Keratinocyte (primary cell): ENCODE measurements around the gene KCNN3. TPM values are rescaled to one million over a fixed set of nuclear protein-coding genes. Genes with fewer than 3 reads are reported as not detected.

ENCODE experiments used
- DNase-seq: peaks from one replicate; pipeline ENCODE4 v3.0.0-alpha.2; 2011; ENCODE audit warnings: low read depth, missing footprints, low spot score
- FAIRE-seq: peaks from 2 replicates; lab custom pipeline; 2011; peaks lifted over from hg19 to GRCh38; lab: Jason Lieb, UNC
- H2AFZ ChIP-seq: 2 replicates; pipeline ENCODE4 v1.6.0; 2012; ENCODE audit warnings: low read length, control low read depth, inconsistent platforms; ENCODE audit not compliant: control insufficient read depth
- H3K27ac ChIP-seq: 2 replicates; pipeline ENCODE4 v1.5.1; 2011; ENCODE audit warnings: low read length; ENCODE audit not compliant: control insufficient read depth, insufficient read depth
- H3K27me3 ChIP-seq: 3 replicates; pipeline ENCODE4 v1.6.0; 2011; ENCODE audit warnings: low read length; ENCODE audit not compliant: control insufficient read depth, insufficient read depth; ENCODE audit errors: extremely low read depth
- H3K36me3 ChIP-seq, 2 experiments: 2 replicates in 1 of 2; 3 replicates in 1 of 2; pipeline ENCODE4 v1.5.1; 2011; ENCODE audit warnings: low read length in 2 of 2, mild to moderate bottlenecking in 1 of 2; ENCODE audit not compliant: control insufficient read depth in 2 of 2, insufficient read depth in 2 of 2; ENCODE audit errors: extremely low read depth in 1 of 2
- H3K4me1 ChIP-seq: 3 replicates; pipeline ENCODE4 v1.5.1; 2011; ENCODE audit warnings: low read length; ENCODE audit not compliant: control insufficient read depth, insufficient read depth; ENCODE audit errors: extremely low read depth
- H3K4me2 ChIP-seq: 3 replicates; pipeline ENCODE4 v1.6.0; 2011; ENCODE audit warnings: low read depth, low read length; ENCODE audit not compliant: control insufficient read depth, insufficient read depth; ENCODE audit errors: extremely low read depth
- H3K4me3 ChIP-seq, 3 experiments: fragments of 200-600 bp in 1 of 3; sonication (generic) in 1 of 3; 2 replicates in 2 of 3; 3 replicates in 1 of 3; pipeline ENCODE4 v1.5.1; 2011 to 2016; ENCODE audit warnings: low read length in 3 of 3, mild to moderate bottlenecking in 3 of 3, control low read depth in 2 of 3, inconsistent platforms in 1 of 3, low read depth in 1 of 3, mixed read lengths in 1 of 3, mixed run types in 1 of 3, moderate library complexity in 1 of 3; ENCODE audit not compliant: control insufficient read depth in 2 of 3, insufficient read depth in 2 of 3; ENCODE audit errors: extremely low read depth in 1 of 3
- H3K79me2 ChIP-seq: 2 replicates; pipeline ENCODE4 v1.6.0; 2012; ENCODE audit warnings: low read length; ENCODE audit not compliant: control insufficient read depth, insufficient read depth
- H3K9ac ChIP-seq: 3 replicates; pipeline ENCODE4 v1.6.0; 2011; ENCODE audit warnings: low read length; ENCODE audit not compliant: control insufficient read depth, insufficient read depth; ENCODE audit errors: extremely low read depth
- H3K9me1 ChIP-seq: 3 replicates; pipeline ENCODE4 v1.6.0; 2011; ENCODE audit warnings: low read length; ENCODE audit not compliant: control insufficient read depth, insufficient read depth; ENCODE audit errors: extremely low read depth
- H3K9me3 ChIP-seq: 2 replicates; pipeline ENCODE4 v1.5.1; 2012; ENCODE audit warnings: low read depth, low read length; ENCODE audit not compliant: control insufficient read depth
- H4K20me1 ChIP-seq: 3 replicates; pipeline ENCODE4 v1.6.0; 2011; ENCODE audit warnings: low read length; ENCODE audit not compliant: control insufficient read depth, insufficient read depth; ENCODE audit errors: extremely low read depth
- CTCF ChIP-seq, 3 experiments: IDR thresholded peaks in 1 of 3; conservative IDR thresholded peaks in 1 of 3; optimal IDR thresholded peaks in 1 of 3; 2 replicates in 2 of 3; 3 replicates in 1 of 3; pipeline versions ENCODE3 to v1.5.1; 2011; ENCODE audit warnings: low read length in 3 of 3, mild to moderate bottlenecking in 3 of 3, moderate library complexity in 2 of 3, control low read depth in 1 of 3, inconsistent platforms in 1 of 3; ENCODE audit not compliant: insufficient read depth in 2 of 3; ENCODE audit errors: extremely low read depth in 1 of 3
- EZH2 ChIP-seq: IDR thresholded peaks from one replicate; pipeline ENCODE4 v1.6.1; 2012; ENCODE audit warnings: inconsistent platforms, mild to moderate bottlenecking, low read length, moderate library complexity
- dilution Hi-C: fragments of 300-500 bp; cut with MboI; formaldehyde crosslinking; loops from one replicate; pipeline ENCODE4 v1.7.0; 2020; ENCODE audit warnings: low sequenced_read_pairs; ENCODE audit not compliant: extremely low pct_ligation_motif_present
- polyA plus RNA-seq, 5 experiments: library from polyadenylated mRNA; depleted of rRNA in 3 of 5; stranded (reverse) in 3 of 5; stranded (forward) in 1 of 5; unstranded in 1 of 5; fragments of >200 nt; gene quantifications; 1 replicate in 1 of 5; 2 replicates in 3 of 5; 3 replicates in 1 of 5; pipeline versions ENCODE4 v1.2.1 to v1.2.3, GENCODE V29; 2011 to 2012; ENCODE audit warnings: missing spikeins in 2 of 5, low read depth in 1 of 5, low replicate concordance in 1 of 5

The KCNN3 gene
- polyA plus RNA-seq, 1 donor (not counting 4 experiments of a cell fraction or from before 2014, with no cell fraction given): 0.05 TPM

- H3K4me3 ChIP-seq: no peak overlapping the region
- no peak overlapping the region for H3K4me2 ChIP-seq
- H3K36me3 ChIP-seq: no peaks in the 10 kb centered on the region
- H2AFZ ChIP-seq: no peak overlapping the region
- peaks cover 4% of the 10 kb centered on the region for H4K20me1 ChIP-seq
- H3K9ac ChIP-seq: no peak overlapping the region
- no peaks in the 10 kb centered on the region for H3K9me3 ChIP-seq
- TF ChIP-seq EZH2 (no peak), CTCF (optimal IDR thresholded peaks at IDR 0.05 in 1 of 3, IDR thresholded peaks at IDR 0.05 in 1 of 3, conservative IDR thresholded peaks at IDR 0.05 in 1 of 3; ENCODE audit: extremely low read depth in 1 of 3, insufficient read depth in 2 of 3, low read length in 3 of 3) (no peak)
- H3K79me2 ChIP-seq: no peaks in the 10 kb centered on the region
- no peak for DNase-seq
- H3K9me1 ChIP-seq: no peaks in the 10 kb centered on the region
- no peak overlapping the region for H3K27ac ChIP-seq
- peaks cover 3% of the 10 kb centered on the region for H3K27me3 ChIP-seq
- H3K4me1 ChIP-seq: no peaks in the 10 kb centered on the region
- dilution Hi-C loops: no loop called here
- no peak for FAIRE-seq
These were observed 152.6 kb downstream of the KCNN3 start for GRCh38 chr1:154717528-154717924.

GRCh38 chr1:154716614-154717527 is 153.2 kb downstream of the KCNN3 start:
- no peak for FAIRE-seq
- H3K9me3 ChIP-seq: no peaks in the 10 kb centered on the region

More at GRCh38 chr1:154716614-154717527, 153.2 kb downstream of the KCNN3 start:
- no peak for TF ChIP-seq EZH2
- TF ChIP-seq CTCF (optimal IDR thresholded peaks at IDR 0.05 in 1 of 3, IDR thresholded peaks at IDR 0.05 in 1 of 3, conservative IDR thresholded peaks at IDR 0.05 in 1 of 3; ENCODE audit: extremely low read depth in 1 of 3, insufficient read depth in 2 of 3, low read length in 3 of 3): no peak
- peaks cover 4% of the 10 kb centered on the region for H4K20me1 ChIP-seq
- H3K27ac ChIP-seq: no peak overlapping the region
- H3K79me2 ChIP-seq: no peaks in the 10 kb centered on the region
- H3K4me1 ChIP-seq: no peaks in the 10 kb centered on the region
- H3K9me1 ChIP-seq: no peaks in the 10 kb centered on the region
- dilution Hi-C loops: no loop called here
- no peak overlapping the region for H3K4me3 ChIP-seq
- no peak overlapping the region for H3K4me2 ChIP-seq
- no peak overlapping the region for H3K9ac ChIP-seq
- H3K27me3 ChIP-seq: peaks cover 3% of the 10 kb centered on the region
- no peak overlapping the region for H2AFZ ChIP-seq
- no peaks in the 10 kb centered on the region for H3K36me3 ChIP-seq
- DNase-seq: no peak
